HG03558 (cell line): Measurements from ENCODE around the gene CPEB1.
"Not testable (repeated sequence)": the region's sequence is repeated elsewhere in the genome, so short reads cannot be mapped to it uniquely, and the experiment has no call there.

Experiments used
- ATAC-seq: cut with Tn5 transposase; IDR thresholded peaks from one replicate; pipeline ENCODE4 v1.9.1; 2021; ENCODE audit warnings: moderate number of reproducible peaks; ENCODE audit not compliant: unreplicated experiment; ENCODE audit errors: extremely low read depth

CPEB1 gene

GRCh38 chr15:82551646-82552247 is 95.4 kb downstream of the CPEB1 start:
- ATAC-seq = no peak

- ATAC-seq = no peak
Observed at GRCh38 chr15:82549199-82549665, 97.9 kb downstream of the CPEB1 start.

GRCh38 chr15:82548700-82549099 is 98.5 kb downstream of the CPEB1 start:
- ATAC-seq = no peak

- no peak for ATAC-seq
Observed at GRCh38 chr15:82545478-82545877, 101.7 kb downstream of the CPEB1 start.

- ATAC-seq = no peak
Observed at GRCh38 chr15:82545002-82545401, 102.2 kb downstream of the CPEB1 start.

- ATAC-seq = no peak
Observed at GRCh38 chr15:82544431-82544830, 102.7 kb downstream of the CPEB1 start.

- no peak for ATAC-seq
Observed at GRCh38 chr15:82543160-82543559, 104.0 kb downstream of the CPEB1 start.

- ATAC-seq = no peak
Observed at GRCh38 chr15:82540984-82541431, 106.2 kb downstream of the CPEB1 start.

- peak; percentile 79 for ATAC-seq
Observed at GRCh38 chr15:82540055-82540983, 106.8 kb downstream of the CPEB1 start, which contains the start of gene RPS17. RPS17 (minus strand) TSS chr15:82540457; CDS start chr15:82540428, 29 bp downstream.

- no peak for ATAC-seq
Observed at GRCh38 chr15:82539691-82540054, 107.5 kb downstream of the CPEB1 start.

GRCh38 chr15:82538961-82539690 is 108.0 kb downstream of the CPEB1 start:
- no peak for ATAC-seq

GRCh38 chr15:82537351-82537908 is 109.7 kb downstream of the CPEB1 start:
- no peak for ATAC-seq

GRCh38 chr15:82536409-82537350 is 110.5 kb downstream of the CPEB1 start:
- ATAC-seq = no peak

GRCh38 chr15:82535566-82536408 is 111.4 kb downstream of the CPEB1 start:
- ATAC-seq = no peak

GRCh38 chr15:82535151-82535550 is 112.0 kb downstream of the CPEB1 start:
- ATAC-seq = not testable (repeated sequence)

GRCh38 chr15:82534457-82534861 is 112.7 kb downstream of the CPEB1 start:
- ATAC-seq = not testable (repeated sequence)

- no peak for ATAC-seq
Observed at GRCh38 chr15:82533801-82534200, 113.4 kb downstream of the CPEB1 start.

GRCh38 chr15:82532991-82533481 is 114.1 kb downstream of the CPEB1 start:
- ATAC-seq = no peak
